ENCODE measurements around the gene CCDC61. TPM values are rescaled to one million over a fixed set of nuclear protein-coding genes. Genes with fewer than 3 reads are reported as not detected.
A peak's percentile ranks its signal among the peaks of the same experiment; 100 is the strongest.

Gene CCDC61, protein sequence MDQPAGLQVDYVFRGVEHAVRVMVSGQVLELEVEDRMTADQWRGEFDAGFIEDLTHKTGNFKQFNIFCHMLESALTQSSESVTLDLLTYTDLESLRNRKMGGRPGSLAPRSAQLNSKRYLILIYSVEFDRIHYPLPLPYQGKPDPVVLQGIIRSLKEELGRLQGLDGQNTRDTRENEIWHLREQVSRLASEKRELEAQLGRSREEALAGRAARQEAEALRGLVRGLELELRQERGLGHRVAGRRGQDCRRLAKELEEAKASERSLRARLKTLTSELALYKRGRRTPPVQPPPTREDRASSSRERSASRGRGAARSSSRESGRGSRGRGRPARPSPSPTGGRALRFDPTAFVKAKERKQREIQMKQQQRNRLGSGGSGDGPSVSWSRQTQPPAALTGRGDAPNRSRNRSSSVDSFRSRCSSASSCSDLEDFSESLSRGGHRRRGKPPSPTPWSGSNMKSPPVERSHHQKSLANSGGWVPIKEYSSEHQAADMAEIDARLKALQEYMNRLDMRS
- total RNA-seq (2021) = 22.8 and 24.8 TPM in 2 replicates
- Bru-seq, nascent RNA = percentile 52 among the genes with signal in this experiment
- BruChase-seq, experiment 1, labeled RNA remaining after a 2-hour chase = percentile 52 among the genes with signal in this experiment
- percentile 48 among the genes with signal in this experiment for BruChase-seq, experiment 2, labeled RNA remaining after a 6-hour chase
- long read RNA-seq, transcript CCDC61-204 (14 exons, 1,817 nt) = major isoform, 20 of 37 reads
- long read RNA-seq, partial matches to known transcripts = 3 of 37 reads
- long read RNA-seq, other reads (novel, unspliced or antisense) = 14 of 37 reads

DNA sequence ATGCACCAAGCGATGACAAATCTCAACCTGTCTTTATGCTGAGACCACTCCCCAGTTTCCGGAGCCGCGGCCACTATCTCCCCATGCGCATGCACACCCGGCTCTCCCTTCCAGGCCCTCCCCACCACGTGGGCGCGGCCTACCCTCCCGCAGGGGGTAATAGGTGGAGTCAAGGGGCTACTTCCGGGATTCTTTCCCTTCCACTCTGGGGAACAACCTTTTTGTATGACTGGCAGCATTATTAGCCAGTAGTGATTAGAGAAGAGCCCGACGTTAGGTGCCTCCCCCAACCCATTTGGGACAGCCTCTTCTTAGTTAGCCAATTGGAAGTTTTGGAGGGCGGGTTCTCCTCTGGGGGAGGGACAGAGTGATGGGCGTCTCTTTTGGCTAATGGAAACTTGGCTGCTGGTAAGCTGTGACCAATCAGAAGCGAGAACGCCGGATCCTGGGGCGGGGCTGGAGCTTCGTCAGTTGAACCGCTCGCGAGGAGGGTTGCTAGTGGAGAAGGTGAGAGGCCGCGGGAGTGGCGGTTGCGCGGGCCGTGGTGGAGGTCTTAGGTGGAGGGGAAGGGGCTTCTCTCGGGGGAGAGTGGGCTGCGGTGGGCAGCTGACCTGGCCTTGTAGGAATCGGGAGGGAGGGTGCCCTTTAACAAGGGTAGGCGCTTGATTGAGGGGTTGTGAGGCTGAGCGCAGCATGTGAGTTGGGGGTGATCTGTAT is at the start of gene CCDC61:
Gene CCDC61 (plus strand): TSS at position 470 of the 717 bp plus-strand sequence. CDS start 7,552 bp downstream, outside the sequence.
- H3K9me3 ChIP-seq (ENCODE audit: insufficient read depth, low read depth) = no peaks in the 10 kb centered on the region; the same call in 1 of the 2 replicates
- no peaks in the 10 kb centered on the region for H3K9me2 ChIP-seq (ENCODE audit: insufficient read depth)
- peak; percentile 96 to 99 for DNase-seq
- H2AFZ ChIP-seq = peak within 1 kb of the TSS; percentile 91
- peak within 1 kb of the TSS; percentile 98 for H3K4me2 ChIP-seq
- TF ChIP-seq, protein P1, sequence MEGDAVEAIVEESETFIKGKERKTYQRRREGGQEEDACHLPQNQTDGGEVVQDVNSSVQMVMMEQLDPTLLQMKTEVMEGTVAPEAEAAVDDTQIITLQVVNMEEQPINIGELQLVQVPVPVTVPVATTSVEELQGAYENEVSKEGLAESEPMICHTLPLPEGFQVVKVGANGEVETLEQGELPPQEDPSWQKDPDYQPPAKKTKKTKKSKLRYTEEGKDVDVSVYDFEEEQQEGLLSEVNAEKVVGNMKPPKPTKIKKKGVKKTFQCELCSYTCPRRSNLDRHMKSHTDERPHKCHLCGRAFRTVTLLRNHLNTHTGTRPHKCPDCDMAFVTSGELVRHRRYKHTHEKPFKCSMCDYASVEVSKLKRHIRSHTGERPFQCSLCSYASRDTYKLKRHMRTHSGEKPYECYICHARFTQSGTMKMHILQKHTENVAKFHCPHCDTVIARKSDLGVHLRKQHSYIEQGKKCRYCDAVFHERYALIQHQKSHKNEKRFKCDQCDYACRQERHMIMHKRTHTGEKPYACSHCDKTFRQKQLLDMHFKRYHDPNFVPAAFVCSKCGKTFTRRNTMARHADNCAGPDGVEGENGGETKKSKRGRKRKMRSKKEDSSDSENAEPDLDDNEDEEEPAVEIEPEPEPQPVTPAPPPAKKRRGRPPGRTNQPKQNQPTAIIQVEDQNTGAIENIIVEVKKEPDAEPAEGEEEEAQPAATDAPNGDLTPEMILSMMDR (conservative IDR thresholded peaks at IDR 0.05) = no peak
- TF ChIP-seq EZH2 (IDR thresholded peaks at IDR 0.05; ENCODE audit: low read depth) = no peak
- H4K20me1 ChIP-seq (ENCODE audit: insufficient read depth) = no peaks in the 10 kb centered on the region
- H3F3A ChIP-seq (ENCODE audit: insufficient read depth, low read depth) = peaks cover 8% of the 10 kb centered on the region; the same call in 1 of the 2 replicates
- intact Hi-C loops (cut with micrococcal nuclease; ENCODE audit: unreplicated experiment) = loop anchor here (1.0 kb wide), 1 partner anchor 109 kb away; the partner anchor contains the start of gene IRF2BP1
- H3K79me2 ChIP-seq (ENCODE audit: low read depth) = peaks cover 19% of the 10 kb centered on the region; the same call in 1 of the 2 replicates
- no TSS peak for BruUV-seq (replicated peaks)
- H3K4me1 ChIP-seq (replicated peaks; ENCODE audit: insufficient read depth) = peaks cover 11% of the 10 kb centered on the region
- H3K4me3 ChIP-seq = peak within 1 kb of the TSS; percentile 77
- no peaks in the 10 kb centered on the region for H3K36me3 ChIP-seq (ENCODE audit: low read depth)
- no peaks in the 10 kb centered on the region for H3K27me3 ChIP-seq (ENCODE audit: insufficient read depth, low read depth)
- peak within 1 kb of the TSS; percentile 37 for H3K27ac ChIP-seq
- POLR2A ChIA-PET (ENCODE audit: unreplicated experiment) = interaction anchor here (0.6 to 1.5 kb wide), 9 partner anchors 20 to 557 kb away, joined by 3 to 10 read pairs (median 5); partner anchors contain the start of genes MYPOP, QPCTL and SYMPK
- CTCF ChIA-PET = interaction anchor here (0.7 to 1.3 kb wide), 2 partner anchors 39 to 123 kb away, joined by 3 to 5 read pairs; no protein-coding TSS in a partner anchor

GRCh38 chr19:45947926-45948325 is 47.3 kb upstream of the CCDC61 start:
- H3K27ac ChIP-seq = no peak overlapping the region
- no peaks in the 10 kb centered on the region for H3K4me1 ChIP-seq (replicated peaks; ENCODE audit: insufficient read depth)
- H3F3A ChIP-seq (ENCODE audit: insufficient read depth, low read depth) = no peaks in the 10 kb centered on the region
- H3K9me3 ChIP-seq (ENCODE audit: insufficient read depth, low read depth) = no peaks in the 10 kb centered on the region
- no peaks in the 10 kb centered on the region for H3K79me2 ChIP-seq (ENCODE audit: low read depth)
- no peak overlapping the region for H3K4me3 ChIP-seq
- peak in 1 of 2 experiments; percentile 49 for DNase-seq
- H2AFZ ChIP-seq = no peak overlapping the region
- H3K9me2 ChIP-seq (ENCODE audit: insufficient read depth) = no peaks in the 10 kb centered on the region
- no peaks in the 10 kb centered on the region for H3K36me3 ChIP-seq (ENCODE audit: low read depth)
- no TSS peak for BruUV-seq (replicated peaks)
- no peaks in the 10 kb centered on the region for H4K20me1 ChIP-seq (ENCODE audit: insufficient read depth)
- H3K27me3 ChIP-seq (ENCODE audit: insufficient read depth, low read depth) = peaks cover 44% of the 10 kb centered on the region
- no peak for TF ChIP-seq EZH2 (IDR thresholded peaks at IDR 0.05; ENCODE audit: low read depth)
- TF ChIP-seq, protein P1 (conservative IDR thresholded peaks at IDR 0.05) = no peak
- no peak overlapping the region for H3K4me2 ChIP-seq
- ChIA-PET POLR2A (ENCODE audit: unreplicated experiment) (interaction anchor here (0.5 to 0.6 kb wide), 2 partner anchors 28 to 217 kb away, joined by 3 read pairs; partner anchors contain the start of gene FBXO46), CTCF (no interaction called here)
- intact Hi-C loops (cut with micrococcal nuclease; ENCODE audit: unreplicated experiment) = no loop called here

- Histone ChIP-seq H3K79me2 (ENCODE audit: low read depth) (no peaks in the 10 kb centered on the region), H3K27ac (no peak overlapping the region), H3K27me3 (ENCODE audit: insufficient read depth, low read depth) (peaks cover 24% of the 10 kb centered on the region), H4K20me1 (ENCODE audit: insufficient read depth) (no peaks in the 10 kb centered on the region), H3K9me2 (ENCODE audit: insufficient read depth) (no peaks in the 10 kb centered on the region), H2AFZ (no peak overlapping the region), H3K4me3 (no peak overlapping the region), H3K4me2 (no peak overlapping the region), H3K9me3 (ENCODE audit: insufficient read depth, low read depth) (no peaks in the 10 kb centered on the region), H3K36me3 (ENCODE audit: low read depth) (no peaks in the 10 kb centered on the region), H3F3A (ENCODE audit: insufficient read depth, low read depth) (peaks cover 27% of the 10 kb centered on the region; the same call in 1 of the 2 replicates), H3K4me1 (replicated peaks; ENCODE audit: insufficient read depth) (peaks cover 23% of the 10 kb centered on the region)
- no peak for TF ChIP-seq EZH2 (IDR thresholded peaks at IDR 0.05; ENCODE audit: low read depth)
- TF ChIP-seq, protein P1 (conservative IDR thresholded peaks at IDR 0.05) = no peak
- DNase-seq = no peak
- CTCF ChIA-PET = interaction anchor here (0.5 kb wide), 2 partner anchors 66 to 504 kb away, joined by 5 to 7 read pairs; partner anchors contain the start of gene IRF2BP1
- BruUV-seq (replicated peaks) = no TSS peak
- POLR2A ChIA-PET (ENCODE audit: unreplicated experiment) = no interaction called here
- intact Hi-C loops (cut with micrococcal nuclease; ENCODE audit: unreplicated experiment) = no loop called here
These were observed 43.0 kb upstream of the CCDC61 start for GRCh38 chr19:45952341-45952685.

Data from PC-9 (cell line).